Astrocyte (in vitro differentiated cells and primary cell): ENCODE results near the gene AKAP13.

Experiments used
- CTCF ChIP-seq: IDR thresholded peaks from 2 replicates; pipeline ENCODE4 v1.5.1; 2011; ENCODE audit warnings: low read depth, mild to moderate bottlenecking, inconsistent platforms, low read length, moderate library complexity; ENCODE audit not compliant: insufficient read depth
- EZH2 ChIP-seq: IDR thresholded peaks from 2 replicates; pipeline ENCODE4 v1.6.1; 2012; ENCODE audit warnings: mild to moderate bottlenecking, low read length, inconsistent platforms; ENCODE audit not compliant: insufficient read depth

GRCh38 chr15:85727068-85727467 lies 346.7 kb downstream of the AKAP13 start:
- TF ChIP-seq CTCF (no peak), EZH2 (no peak)
